Upper lobe of right lung (tissue), 1 donor: Measurements from ENCODE around the gene COL15A1. TPM values are rescaled to one million over a fixed set of nuclear protein-coding genes. Genes with fewer than 3 reads are reported as not detected.

Source experiments
- ATAC-seq: fragments of 200-7000 bp; cut with Tn5 transposase; one replicate; pipeline ENCODE4 v1.9.1; 2020; ENCODE audit warnings: mild to moderate bottlenecking, moderate library complexity
- DNase-seq: peaks from one replicate; pipeline ENCODE4 v3.0.0-alpha.2; 2020
- H3K27ac ChIP-seq: fragments of 200-600 bp; one replicate; pipeline ENCODE4 v1.8.0; 2022
- H3K27me3 ChIP-seq: fragments of 200-600 bp; one replicate; pipeline ENCODE4 v1.8.0; 2022; ENCODE audit warnings: mild to moderate bottlenecking
- H3K36me3 ChIP-seq: fragments of 200-600 bp; one replicate; pipeline ENCODE4 v1.8.0; 2022
- H3K4me1 ChIP-seq: fragments of 200-600 bp; one replicate; pipeline ENCODE4 v1.8.0; 2022
- H3K4me3 ChIP-seq: fragments of 200-600 bp; one replicate; pipeline ENCODE4 v1.8.0; 2022; ENCODE audit warnings: mild to moderate bottlenecking
- H3K9me3 ChIP-seq: fragments of 200-600 bp; one replicate; pipeline ENCODE4 v1.8.0; 2022
- CTCF ChIP-seq: fragments of 200-600 bp; IDR thresholded peaks from one replicate; pipeline ENCODE4 v1.8.0; 2022; ENCODE audit warnings: antibody characterized with exemption
- intact Hi-C: fragments of 100-400 bp; cut with DNase I; formaldehyde crosslinking; loops from one replicate; pipeline ENCODE4 v1.11.0; 2022
- total RNA-seq: library from RNA; stranded (reverse); fragmentation: NEBNext Ultra II Directional; extraction: Animal tissue kit (Norgen Biotek cat#: 25700); gene quantifications from one replicate; pipeline ENCODE4 v1.2.1, GENCODE V29; 2021
- donor health status: DM: no; HTN: yes; CAD: no; lungs with severe emphysema.

Gene COL15A1
- total RNA-seq, 1 donor from 2014 or later, result 8.0 TPM

- Histone ChIP-seq H3K27me3 (no peaks in the 10 kb centered on the region), H3K9me3 (no peaks in the 10 kb centered on the region), H3K36me3 (no peaks in the 10 kb centered on the region), H3K27ac (no peak overlapping the region), H3K4me3 (no peak overlapping the region), H3K4me1 (peaks cover 4% of the 10 kb centered on the region)
- intact Hi-C loops, result no loop called here
- no peak for ATAC-seq
- DNase-seq, result no peak
- TF ChIP-seq CTCF, result no peak
Observed at GRCh38 chr9:98968601-98969337, 25.1 kb downstream of the COL15A1 start.

- H3K9me3 ChIP-seq, result no peaks in the 10 kb centered on the region
- DNase-seq, result no peak
- ATAC-seq, result no peak
- H3K27me3 ChIP-seq, result no peaks in the 10 kb centered on the region
- TF ChIP-seq CTCF, result no peak
- intact Hi-C loops, result no loop called here
- H3K36me3 ChIP-seq, result no peaks in the 10 kb centered on the region
- no peak overlapping the region for H3K27ac ChIP-seq
- peaks cover 4% of the 10 kb centered on the region for H3K4me1 ChIP-seq
- no peak overlapping the region for H3K4me3 ChIP-seq
Observed at GRCh38 chr9:98970532-98971041, 26.9 kb downstream of the COL15A1 start.

GRCh38 chr9:98971168-98971914, 27.6 kb downstream of the COL15A1 start:
- Histone ChIP-seq H3K27ac (no peak overlapping the region), H3K9me3 (no peaks in the 10 kb centered on the region)
- DNase-seq, result no peak

GRCh38 chr9:98971915-98972223, 28.2 kb downstream of the COL15A1 start:
- no peak for TF ChIP-seq CTCF
- Histone ChIP-seq H3K36me3 (no peaks in the 10 kb centered on the region), H3K9me3 (no peaks in the 10 kb centered on the region), H3K4me1 (peaks cover 4% of the 10 kb centered on the region), H3K4me3 (no peak overlapping the region), H3K27me3 (no peaks in the 10 kb centered on the region), H3K27ac (no peak overlapping the region)
- DNase-seq (no peak), ATAC-seq (no peak)
- intact Hi-C loops, result no loop called here

More at GRCh38 chr9:98971168-98971914, 27.6 kb downstream of the COL15A1 start:
- Histone ChIP-seq H3K36me3 (no peaks in the 10 kb centered on the region), H3K4me1 (peaks cover 4% of the 10 kb centered on the region), H3K27me3 (no peaks in the 10 kb centered on the region), H3K4me3 (no peak overlapping the region)
- no peak for TF ChIP-seq CTCF
- intact Hi-C loops, result no loop called here
- no peak for ATAC-seq

GRCh38 chr9:98972716-98973115, 29.0 kb downstream of the COL15A1 start:
- no peak for ATAC-seq
- Histone ChIP-seq H3K4me1 (peaks cover 4% of the 10 kb centered on the region), H3K27me3 (no peaks in the 10 kb centered on the region), H3K36me3 (no peaks in the 10 kb centered on the region), H3K27ac (no peak overlapping the region), H3K9me3 (no peaks in the 10 kb centered on the region), H3K4me3 (no peak overlapping the region)
- no peak for DNase-seq
- no peak for TF ChIP-seq CTCF
- intact Hi-C loops, result no loop called here
